Left kidney (tissue), 2 donors: ENCODE results near the gene S100PBP. TPM values are rescaled to one million over a fixed set of nuclear protein-coding genes. Genes with fewer than 3 reads are reported as not detected.

ENCODE experiments used
- DNase-seq: peaks from one replicate; pipeline ENCODE4 v3.0.0-alpha.2; 2013
- polyA plus RNA-seq: library from polyadenylated mRNA; unstranded; fragments of 120-200 nt; gene quantifications from one replicate; pipeline ENCODE4 v1.2.1, GENCODE V29; 2013; ENCODE audit not compliant: insufficient read length

The S100PBP gene
- polyA plus RNA-seq, 1 donor, result 57.7 TPM

DNA sequence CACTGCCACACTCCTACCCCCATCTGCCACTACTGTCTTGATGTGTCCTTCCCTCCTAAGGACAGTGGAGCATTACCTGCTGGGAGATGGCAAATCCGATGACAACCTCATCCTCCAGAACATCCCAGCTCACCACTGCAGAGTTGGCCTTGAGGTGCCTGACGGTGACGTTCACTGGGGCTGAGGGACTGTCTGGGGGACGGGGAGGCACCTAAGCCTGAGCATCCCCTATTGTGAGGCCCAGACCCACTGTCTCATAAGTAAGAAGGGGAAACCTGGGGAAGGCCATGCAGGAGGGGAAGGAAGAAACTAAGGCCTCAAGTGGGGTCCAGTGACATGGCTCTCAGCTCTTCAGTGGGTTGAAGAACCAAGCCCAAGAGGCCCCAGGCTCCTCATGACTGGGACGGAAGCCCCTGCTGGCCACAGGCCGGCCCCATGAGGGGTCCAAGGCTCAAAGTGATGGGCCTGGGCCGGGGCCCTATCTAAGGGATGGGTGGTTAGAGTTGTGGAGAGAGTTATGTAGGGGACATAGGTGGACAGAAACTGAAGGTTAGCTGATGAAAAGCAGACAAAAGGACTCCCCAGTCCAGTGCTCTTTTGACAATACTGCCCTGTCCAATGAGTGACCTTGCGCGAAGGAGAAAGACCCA, 51.5 kb downstream of the S100PBP start:
- no peak for DNase-seq

DNA sequence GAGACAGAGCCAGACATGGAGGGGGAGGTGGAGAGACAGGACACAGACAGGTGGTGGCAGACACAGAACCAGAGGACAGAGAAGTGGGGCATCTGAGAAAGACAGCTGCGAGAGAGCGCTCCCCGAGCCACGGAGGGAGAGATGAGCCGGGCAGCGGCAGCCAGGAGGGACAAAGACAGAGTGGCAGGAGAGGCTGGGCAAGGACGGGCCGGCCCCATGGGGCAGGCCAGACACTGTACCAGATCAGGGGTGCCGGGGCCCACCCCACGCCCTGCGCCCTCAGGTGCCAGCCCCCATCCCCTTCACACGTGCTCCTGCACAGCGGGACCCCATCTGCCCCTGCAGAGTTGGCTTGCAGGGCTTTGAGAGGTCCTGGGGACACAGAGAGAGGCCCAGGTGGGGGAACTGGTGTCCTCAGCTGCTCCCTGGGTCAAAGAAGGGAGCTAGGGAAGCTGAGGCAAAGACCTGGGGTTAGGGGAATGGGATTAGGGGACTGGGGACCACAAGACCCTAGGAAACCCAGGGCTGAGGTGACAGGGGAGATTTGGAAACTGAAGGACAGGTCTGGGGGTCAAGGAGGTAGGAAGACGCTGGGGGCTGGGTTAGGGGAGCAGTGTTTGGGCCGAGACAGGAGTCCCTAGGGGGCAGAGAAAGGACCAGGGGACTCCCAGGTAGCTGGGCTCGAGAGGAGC, 52.6 kb downstream of the S100PBP start:
- no peak for DNase-seq

GRCh38 chr1:32870615-32871363, 53.3 kb downstream of the S100PBP start, which contains the start of gene FNDC5:
FNDC5 (minus strand) TSS chr1:32870912.
- no peak for DNase-seq

DNA sequence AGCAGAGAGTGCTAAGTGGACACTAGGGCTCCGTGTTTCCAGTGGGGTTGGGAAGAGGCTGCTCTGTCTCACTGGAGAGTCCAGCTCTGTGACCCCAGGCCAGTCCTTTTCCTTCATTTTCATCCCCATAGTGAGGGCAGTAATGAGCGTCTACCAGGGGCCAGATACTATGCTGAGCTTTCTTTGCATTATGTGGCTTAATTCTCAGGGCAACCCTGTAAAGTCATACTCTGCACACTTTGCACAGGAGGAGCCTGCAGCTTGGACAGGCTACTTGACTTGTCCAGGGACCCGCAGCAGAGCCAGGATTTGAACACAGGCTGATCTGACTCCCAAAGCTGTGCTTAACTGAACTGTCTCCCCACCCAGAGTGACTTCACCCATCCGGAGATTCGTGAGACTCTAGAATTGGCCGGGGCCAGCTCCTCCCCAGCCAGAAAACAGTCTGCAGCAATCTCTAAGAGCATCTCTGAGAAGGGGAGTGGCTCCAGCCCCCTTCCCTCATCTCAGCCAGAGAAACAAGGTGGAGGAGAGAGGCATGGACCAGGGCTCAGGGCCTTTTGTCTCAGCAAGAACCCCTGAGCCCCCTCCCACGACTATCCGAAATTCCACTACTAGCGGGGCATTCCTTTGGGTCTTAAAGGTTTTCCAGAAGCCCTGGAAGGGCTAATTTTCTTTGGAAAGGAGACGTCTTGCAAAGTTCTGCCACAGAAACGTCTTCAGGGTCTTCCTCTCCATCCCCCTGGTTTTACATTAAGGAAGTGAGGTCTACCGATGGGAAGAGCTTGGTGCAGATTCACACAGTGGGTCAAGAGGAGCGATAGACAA, 54.1 kb downstream of the S100PBP start:
- DNase-seq, result no peak

DNA sequence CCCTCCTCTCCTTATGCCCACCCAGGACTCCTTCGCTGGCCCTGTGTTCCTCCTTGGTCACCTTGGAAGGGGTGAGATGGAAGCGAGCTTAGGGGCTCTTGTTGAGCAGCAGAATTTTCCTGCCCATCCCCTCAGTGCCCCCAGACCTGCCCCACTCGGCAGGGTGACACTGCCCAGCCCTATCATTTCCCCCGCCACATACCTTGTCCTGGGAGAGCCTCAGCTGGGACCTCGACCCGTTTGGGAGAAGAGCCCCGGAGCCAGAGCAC, 54.7 kb downstream of the S100PBP start:
- no peak for DNase-seq

DNA sequence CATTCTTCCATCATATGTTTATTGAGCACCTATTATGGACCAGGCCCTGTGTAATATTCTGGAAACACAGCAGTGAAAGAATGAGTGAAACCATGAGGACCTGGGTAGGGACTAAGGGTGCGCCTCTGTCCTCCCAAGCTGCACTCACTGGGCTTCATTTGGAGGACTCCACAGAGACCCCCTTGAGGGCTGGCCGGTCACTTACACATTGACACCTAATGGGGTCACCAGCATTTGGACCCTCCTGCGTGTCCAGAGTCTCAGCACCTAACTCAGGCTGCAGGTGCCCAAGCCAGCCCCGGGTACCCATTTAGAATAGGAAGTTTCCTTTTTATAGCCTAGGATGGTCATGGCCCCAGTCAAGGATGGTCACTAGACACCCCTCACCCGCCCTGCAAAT, 56.0 kb downstream of the S100PBP start:
- no peak for DNase-seq

DNA sequence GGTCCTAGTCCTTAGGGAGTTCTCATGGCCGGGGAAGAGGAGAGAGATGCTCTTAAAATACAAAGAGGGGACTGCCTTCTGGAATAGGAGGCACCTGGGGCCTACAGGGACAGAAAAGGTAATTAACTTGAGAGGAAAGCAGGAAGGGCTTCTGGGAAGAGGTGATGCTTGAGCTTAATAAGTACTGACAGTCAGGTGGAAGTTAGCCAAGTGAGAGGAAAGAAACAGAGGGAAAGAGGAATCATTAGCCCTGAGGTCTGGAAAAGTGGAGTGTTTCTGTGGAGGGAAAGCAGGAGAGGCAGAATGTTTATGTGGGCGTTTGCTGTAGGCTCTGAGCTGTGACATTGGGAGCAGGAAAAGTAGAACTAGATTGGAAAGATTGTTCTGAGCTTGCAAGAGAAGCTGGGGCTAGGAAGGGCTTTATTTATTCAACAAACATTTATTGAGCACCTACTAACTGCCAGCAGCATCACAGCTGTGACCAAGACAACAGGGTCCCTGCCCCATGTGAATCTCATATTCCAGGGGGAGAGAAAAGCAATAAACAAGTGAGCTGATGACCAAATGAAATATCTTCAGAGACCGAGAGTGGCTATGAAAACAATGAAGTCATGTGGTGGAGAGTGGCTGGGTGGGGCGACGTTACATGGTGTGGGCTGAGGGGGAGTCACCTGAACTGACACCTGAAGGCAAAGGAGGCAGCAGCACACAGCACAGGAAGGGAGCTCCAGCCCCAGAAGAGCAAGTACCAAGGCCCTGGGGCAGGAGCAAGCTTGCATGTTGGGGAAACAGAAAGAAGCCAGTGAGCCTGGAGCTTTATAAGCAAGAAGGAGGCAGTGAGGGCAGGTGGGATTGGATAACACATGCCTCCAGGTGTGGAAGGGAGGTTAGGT, 57.7 kb downstream of the S100PBP start:
- no peak for DNase-seq

DNA sequence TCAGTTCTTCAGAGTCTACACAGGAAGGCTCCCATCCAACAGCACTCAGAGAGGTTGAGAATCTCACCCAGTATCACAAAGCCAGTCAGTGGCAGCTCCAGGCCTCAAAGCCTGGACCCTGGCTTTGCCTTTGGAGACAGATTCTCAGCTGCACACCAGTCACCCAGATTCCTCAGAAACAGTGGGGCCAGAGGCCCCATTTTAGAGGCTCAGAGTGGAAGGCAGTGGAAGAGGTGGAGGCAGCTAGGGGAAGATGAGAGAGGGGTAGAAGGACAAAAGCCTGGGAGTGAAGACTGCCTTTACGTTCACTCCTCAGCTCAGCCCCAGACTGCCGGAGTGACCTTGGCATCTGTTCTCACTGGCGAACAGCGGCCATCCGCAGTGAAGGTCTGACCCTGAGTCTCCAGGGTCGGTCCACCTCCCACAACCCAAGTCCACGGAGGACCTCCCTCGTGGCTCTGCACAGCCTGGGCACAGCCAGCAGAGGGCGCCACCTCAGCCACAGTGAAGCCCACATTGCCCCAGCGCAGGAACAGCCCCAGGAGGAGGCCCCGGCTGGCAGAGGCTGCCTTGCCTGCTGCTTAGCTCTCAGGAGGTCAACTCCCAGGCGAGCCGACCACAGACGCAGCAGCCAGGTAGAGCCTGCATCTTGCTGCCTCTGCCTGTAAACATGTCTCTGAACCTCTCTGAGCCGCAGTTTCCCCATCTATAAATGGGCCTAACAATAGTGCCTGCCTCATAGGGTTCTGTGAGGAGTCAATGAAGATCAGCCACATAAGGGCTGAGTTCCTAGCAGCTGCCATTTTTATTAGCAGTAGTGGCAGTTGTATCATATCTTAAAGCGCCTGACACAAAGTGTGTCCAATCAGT, 59.1 kb downstream of the S100PBP start:
- DNase-seq, result no peak

GRCh38 chr1:32877211-32878110, 60.0 kb downstream of the S100PBP start:
- no peak for DNase-seq

DNA sequence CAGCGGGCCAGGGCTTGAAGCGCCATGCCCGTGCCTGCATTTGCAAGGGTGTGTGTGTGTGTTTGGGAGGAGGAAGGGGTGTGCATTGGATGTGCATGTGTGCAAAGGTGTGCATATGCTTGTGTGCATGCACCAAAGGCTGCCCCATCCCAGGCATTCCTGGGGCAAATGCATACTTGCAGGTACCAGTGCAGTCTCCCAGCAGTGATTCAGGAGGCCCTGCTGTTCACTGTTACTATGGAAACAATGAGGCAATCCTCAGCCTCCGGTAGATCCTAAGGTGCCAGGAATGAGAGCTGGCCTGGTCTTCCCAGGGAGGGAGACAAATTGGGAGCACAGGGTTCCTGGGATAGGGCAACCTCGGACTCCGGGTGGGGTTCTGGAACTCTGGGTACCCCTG, 60.7 kb downstream of the S100PBP start:
- DNase-seq, result no peak

DNA sequence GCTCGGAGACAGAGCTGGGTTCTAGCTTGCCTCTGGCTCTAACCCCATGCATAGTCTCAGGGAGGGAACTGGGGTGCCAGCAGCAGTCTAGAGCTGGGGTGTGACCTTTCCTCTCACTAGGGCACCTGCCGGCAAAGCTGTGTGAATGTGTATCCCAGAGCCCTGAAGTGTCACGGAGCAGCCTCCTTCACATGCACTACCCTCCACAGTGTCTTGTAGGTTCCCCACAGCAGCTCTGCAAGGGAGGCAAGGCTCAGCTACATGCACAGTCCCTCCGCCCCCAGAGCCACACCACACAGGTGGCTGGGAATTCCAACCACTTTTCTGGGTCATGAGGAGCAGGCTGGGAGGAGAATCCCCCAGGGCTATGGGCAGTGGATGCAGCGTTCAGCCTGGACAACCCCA, 61.2 kb downstream of the S100PBP start:
- DNase-seq, result no peak

GRCh38 chr1:32881291-32881690, 63.8 kb downstream of the S100PBP start:
- no peak for DNase-seq

- no peak for DNase-seq
These were observed 64.7 kb downstream of the S100PBP start for GRCh38 chr1:32881871-32882850.

GRCh38 chr1:32883338-32884031, 66.0 kb downstream of the S100PBP start:
- no peak for DNase-seq

GRCh38 chr1:32884032-32884372, 66.5 kb downstream of the S100PBP start:
- DNase-seq, result no peak

DNA sequence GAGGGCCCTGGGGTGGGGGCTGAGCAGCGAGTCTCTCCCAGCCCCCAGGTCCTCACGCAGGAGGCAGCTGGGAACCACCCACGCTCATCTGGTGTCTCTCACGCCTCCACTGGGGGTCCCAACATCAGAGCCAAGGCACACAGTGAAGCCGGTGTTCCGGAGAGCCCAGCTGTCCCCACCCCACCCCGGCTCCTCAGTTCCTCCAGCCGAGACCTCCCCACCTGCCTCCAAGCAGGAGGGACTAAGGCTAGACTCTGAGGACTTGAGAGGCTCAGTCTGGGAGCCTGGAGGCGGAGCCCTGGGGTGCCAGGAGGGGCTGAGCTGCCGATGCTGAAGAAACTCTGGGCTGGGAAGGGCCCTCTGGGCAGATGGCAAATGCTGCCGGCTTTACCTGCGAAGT, 67.3 kb downstream of the S100PBP start:
- DNase-seq, result no peak

- no peak for DNase-seq
These were observed 68.2 kb downstream of the S100PBP start for GRCh38 chr1:32885676-32886003.
